ENCODE measurements around the gene C15orf39.
"Not testable (repeated sequence)": the region's sequence is repeated elsewhere in the genome, so short reads cannot be mapped to it uniquely, and the experiment has no call there.

C15orf39 gene

DNA sequence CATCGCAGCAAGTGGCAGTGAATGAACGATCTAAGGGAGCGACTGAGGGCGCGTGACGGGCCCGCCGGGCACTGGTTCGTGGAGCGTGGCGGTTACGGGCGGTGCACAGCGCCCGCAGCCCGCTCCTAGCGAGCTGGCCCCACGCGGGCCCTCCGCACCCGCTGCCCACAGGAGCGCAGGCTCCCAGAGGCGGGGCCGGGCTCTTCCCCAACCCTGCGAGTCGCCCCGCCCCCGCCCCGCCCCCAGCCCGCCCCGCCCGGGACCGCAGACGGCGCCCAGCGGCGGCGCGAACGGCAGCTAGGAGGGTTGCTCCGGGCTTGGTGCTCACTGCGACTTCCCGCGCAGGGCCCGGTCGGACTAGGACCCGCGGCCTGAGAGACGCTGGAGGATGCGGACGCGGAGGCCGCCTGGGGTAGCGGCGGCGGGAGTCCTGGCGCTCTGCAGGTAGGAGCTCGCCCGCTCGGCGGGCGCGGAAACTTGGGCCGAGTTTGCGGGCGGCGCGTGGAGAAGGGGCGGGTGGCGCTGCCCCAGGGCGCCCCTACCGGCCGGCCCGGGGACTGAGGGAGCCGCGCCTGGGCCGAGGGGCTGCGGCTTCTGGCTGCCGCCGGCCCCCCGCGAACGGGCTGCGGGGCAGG, at the start of gene C15orf39:
Gene C15orf39 (plus strand): TSS at position 267 of the 635 bp plus-strand sequence. CDS start 4,167 bp downstream, outside the sequence.
- no peak for DNase-seq

DNA sequence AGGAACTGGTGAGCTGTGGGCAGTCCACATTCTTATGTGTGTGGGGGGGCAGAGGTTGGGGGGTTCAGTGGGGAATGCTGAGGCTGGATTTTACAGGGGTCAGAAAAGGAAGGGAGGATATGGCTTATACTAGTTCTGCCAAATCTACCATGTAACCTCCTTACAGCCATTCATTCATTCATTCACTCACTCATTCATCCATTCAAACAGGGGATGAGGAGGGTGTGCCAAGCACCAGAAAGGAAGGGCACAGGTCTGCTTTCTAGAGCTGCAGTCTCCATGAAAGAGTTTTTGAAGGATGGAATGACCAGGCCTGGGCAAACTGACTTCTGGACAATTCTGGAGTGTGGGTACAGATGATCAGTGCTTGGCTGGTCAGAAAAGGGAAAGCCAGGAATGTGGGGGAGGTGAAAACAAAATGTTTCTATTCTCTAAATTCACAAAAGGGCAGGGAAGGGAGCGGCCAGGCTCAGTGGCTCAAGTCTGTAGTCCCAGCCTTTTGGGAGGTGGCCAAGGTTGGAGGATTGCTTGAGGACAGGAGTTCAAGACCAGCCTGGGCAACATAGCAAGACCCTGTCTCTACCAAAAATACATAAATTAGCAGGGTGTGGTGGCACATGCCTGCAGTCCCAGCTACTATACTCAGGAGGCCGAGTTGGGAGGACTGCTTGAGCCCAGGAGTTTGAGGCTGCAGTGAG, 49.2 kb upstream of the C15orf39 start:
- DNase-seq, result no peak

DNA sequence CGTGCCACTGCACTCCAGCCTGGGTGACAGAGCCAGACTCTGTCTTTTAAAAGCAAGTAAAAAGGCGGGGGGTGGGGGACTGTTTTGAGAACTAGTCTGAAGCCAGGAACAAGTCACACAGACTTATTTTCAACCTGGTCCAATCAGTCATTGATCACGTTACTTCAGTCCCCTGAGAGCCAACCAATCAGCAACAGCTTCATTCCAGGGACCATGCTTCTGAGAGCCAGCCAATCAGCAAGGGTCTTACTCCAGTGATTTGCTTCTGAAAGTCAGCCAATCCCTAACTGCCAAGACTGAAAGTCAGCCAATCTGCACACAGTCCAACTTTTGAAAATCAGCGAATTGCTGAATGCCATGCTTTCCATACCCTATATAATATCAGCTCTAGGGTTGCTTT, 48.6 kb upstream of the C15orf39 start:
- no peak for DNase-seq

GRCh38 chr15:75153565-75154276, 48.0 kb upstream of the C15orf39 start:
- no peak for DNase-seq

GRCh38 chr15:75154461-75155062, 47.1 kb upstream of the C15orf39 start:
- DNase-seq, result no peak

- DNase-seq, result no peak
These were observed 45.1 kb upstream of the C15orf39 start for GRCh38 chr15:75156326-75157215.

DNA sequence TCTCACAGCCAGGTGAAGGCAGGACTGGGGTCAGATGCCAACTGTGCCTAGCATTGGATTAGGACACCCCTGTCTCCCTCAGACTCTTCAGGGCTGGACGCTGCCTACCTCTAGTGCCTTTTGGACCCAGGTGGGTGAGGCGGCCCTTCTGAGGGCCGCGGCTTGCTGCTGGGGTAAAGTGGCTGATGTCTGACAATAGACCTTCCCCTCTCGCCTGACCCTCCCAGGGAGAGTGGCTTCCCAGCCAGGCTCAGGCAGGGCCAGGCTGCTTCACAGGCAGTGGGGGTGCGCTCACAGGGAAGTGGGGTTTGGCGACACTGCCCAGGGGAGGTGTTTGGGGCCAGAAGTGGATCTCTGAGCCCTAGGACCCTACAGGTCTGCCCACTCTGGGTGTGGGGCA, 43.3 kb upstream of the C15orf39 start:
- DNase-seq, result no peak

DNA sequence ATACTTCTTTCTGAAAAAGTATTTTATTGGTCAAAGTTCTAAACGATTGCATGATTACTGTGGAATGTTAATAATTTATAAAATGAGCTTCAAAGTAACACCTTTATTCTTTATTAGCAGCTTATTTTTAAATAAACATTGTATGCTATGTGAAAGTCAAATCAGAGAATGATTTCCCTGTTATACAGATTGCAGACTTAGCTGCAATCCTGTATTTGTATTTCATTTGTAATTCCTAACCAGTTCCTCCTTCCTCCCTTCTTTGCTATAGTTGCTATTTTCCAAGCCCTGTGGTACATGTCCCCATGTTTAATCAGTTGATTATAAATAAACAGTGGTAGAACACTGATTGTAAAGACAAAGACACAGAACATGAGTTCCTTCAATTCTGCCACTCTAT, 42.4 kb upstream of the C15orf39 start:
- DNase-seq, result no peak

- no peak for DNase-seq
These were observed 40.4 kb upstream of the C15orf39 start for GRCh38 chr15:75161106-75161916.

DNA sequence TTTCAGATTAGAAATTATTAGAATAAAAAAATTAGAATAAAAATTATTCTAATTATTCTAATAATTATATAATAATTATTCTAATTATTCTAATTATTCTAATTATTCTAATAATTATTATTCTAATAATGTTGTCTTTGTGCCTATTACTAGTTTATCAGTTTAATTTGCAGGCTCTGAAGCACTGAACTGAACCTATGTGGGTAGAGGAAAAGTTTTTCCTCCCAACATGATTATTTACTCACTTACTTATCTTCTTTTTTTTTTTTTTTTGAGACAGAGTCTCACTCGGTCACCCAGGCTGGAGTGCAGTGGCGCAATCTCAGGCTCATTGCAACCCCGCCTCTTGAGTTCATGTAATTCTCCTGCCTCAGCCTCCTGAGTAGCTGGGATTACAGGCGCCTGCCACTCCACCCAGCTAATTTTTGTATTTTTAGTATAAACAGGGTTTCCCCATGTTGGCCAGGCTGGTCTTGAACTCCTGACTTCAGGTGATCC, 39.7 kb upstream of the C15orf39 start:
- DNase-seq, result no peak

DNA sequence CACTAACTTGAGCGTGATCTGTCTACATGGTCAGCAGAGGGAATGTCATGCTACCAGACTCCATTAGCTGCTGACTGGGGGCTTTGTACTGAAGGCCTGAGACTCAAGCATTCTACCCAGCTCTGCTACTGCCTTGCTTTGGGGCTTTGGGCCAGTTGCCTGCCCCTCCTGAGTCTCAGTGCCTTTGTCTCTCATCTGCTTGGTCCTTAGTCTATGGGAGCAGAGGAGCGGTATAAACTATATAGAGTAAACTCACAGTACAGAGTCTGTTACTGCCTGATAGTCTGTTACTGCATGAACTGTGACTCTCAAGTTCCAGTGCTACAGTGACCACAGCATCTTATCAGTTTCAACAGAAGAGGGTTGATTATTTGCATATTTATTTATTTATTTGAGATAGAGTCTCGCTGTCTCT, 38.5 kb upstream of the C15orf39 start:
- no peak for DNase-seq

- DNase-seq, result no peak
These were observed 36.9 kb upstream of the C15orf39 start for GRCh38 chr15:75164625-75165350.

DNA sequence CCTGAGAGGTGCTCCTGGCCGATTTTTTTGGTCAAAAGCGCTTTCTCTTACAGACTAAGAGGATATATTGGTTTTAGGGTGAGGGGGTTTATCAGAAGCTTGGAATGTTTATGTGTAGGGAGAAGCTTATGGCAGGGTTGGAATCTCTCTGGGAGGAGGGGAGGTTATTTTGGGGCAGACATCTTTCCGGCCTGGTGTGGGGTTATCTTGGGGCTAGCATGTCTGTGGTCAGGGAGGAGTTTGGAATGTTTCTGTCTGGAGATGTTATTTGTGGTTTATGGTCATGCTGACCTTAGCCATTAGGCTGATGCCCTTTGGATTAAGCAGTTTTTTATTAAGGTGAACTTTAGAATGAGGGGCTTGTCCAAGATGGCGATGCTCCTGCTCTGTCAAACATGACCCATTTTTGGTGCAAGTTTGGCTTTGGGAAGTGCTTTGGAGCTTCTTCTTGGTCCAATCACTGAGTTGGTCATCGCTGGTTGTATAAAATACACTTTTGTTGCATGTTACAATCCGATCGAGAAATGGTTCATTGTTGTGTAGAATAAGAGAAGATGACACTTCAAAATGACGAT, 35.1 kb upstream of the C15orf39 start:
- not testable (repeated sequence) for DNase-seq

DNA sequence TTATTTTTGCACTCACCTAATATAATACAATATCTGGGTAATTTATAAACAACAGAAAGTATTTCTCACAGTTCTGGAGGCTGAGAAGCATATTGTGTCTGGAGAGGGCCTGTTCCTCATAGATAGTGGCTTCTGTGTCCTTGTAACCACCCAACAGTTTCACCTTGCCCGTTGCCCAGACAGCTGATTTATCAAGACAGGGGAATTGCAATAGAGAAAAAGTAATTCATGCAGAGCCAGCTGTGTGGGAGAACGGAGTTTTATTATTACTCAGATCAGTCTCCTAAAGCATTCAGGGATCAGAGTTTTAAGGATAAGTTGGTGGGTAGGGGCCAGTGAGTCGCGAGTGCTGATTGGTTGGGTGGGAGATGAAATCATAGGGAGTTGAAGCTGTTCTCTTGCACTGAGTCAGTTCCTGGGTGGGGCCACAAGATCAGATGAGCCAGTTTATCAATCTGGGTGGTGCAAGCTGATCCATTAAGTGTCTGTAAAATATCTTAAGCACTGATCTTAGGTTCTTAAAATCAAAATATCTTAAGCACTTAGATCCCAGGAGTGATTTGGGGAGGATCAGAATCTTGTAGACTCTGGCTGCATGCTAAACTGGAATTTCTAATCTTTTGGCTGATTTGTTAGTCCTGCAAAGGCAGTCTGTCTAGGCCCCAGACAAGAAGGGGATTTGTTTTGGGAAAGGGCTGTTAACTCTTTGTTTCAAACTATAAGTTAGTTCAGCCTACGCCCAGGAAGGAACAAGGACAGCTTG, 33.9 kb upstream of the C15orf39 start:
- no peak for DNase-seq

GRCh38 chr15:75168374-75168773, 33.3 kb upstream of the C15orf39 start:
- no peak for DNase-seq

GRCh38 chr15:75170203-75170602, 31.5 kb upstream of the C15orf39 start:
- no peak for DNase-seq

GRCh38 chr15:75170711-75171341, 30.9 kb upstream of the C15orf39 start:
- DNase-seq, result no peak

- DNase-seq, result no peak
These were observed 30.3 kb upstream of the C15orf39 start for GRCh38 chr15:75171408-75171807.

- DNase-seq, result no peak
These were observed 29.3 kb upstream of the C15orf39 start for GRCh38 chr15:75172284-75172820.
